Measurements from ENCODE around the gene SLC12A1. TPM values are rescaled to one million over a fixed set of nuclear protein-coding genes. Genes with fewer than 3 reads are reported as not detected.

The SLC12A1 gene
- polyA plus RNA-seq, 1 of the 3 experiments (the other 2 are of a cell fraction) = not detected

- WGBS (ENCODE audit: low lambda C conversion rate) = 55% methylated on average over 2 of the region's 2 CpGs
- ChIA-PET CTCF (interaction anchor here (0.7 to 1.3 kb wide), 3 partner anchors 31 to 1096 kb away, joined by 3 to 4 read pairs (median 3); no protein-coding TSS in a partner anchor), POLR2A (no interaction called here)
- no peaks in the 10 kb centered on the region for H3K9me3 ChIP-seq
- H2AFZ ChIP-seq (ENCODE audit: low read depth) = no peak overlapping the region
- no peaks in the 10 kb centered on the region for H3K36me3 ChIP-seq (replicated peaks in 1 of 2; ENCODE audit: control insufficient read depth in 1 of 2, insufficient read depth in 2 of 2, low read length in 1 of 2)
- H3K9me2 ChIP-seq = no peaks in the 10 kb centered on the region
- TF ChIP-seq POLR2AphosphoS5 (IDR thresholded peaks at IDR 0.05; ENCODE audit: low read depth, low read length) (no peak), ZBTB33 (IDR thresholded peaks at IDR 0.05; ENCODE audit: borderline replicate concordance, low read depth) (no peak), IRF3 (IDR thresholded peaks at IDR 0.05; ENCODE audit: low read depth, low read length) (no peak), TAF1 (IDR thresholded peaks at IDR 0.05; ENCODE audit: borderline replicate concordance, low read depth, low read length) (no peak), ELF1 (IDR thresholded peaks at IDR 0.05) (no peak), RXRA (IDR thresholded peaks at IDR 0.05; ENCODE audit: borderline replicate concordance, low read depth) (no peak), SMC3 (IDR thresholded peaks at IDR 0.05; ENCODE audit: low read depth, low read length) (no peak), FOXM1 (IDR thresholded peaks at IDR 0.05; ENCODE audit: low read depth) (no peak), YY1 (IDR thresholded peaks at IDR 0.05; ENCODE audit: low read depth) (no peak), EZH2phosphoT487 (IDR thresholded peaks at IDR 0.05; ENCODE audit: borderline replicate concordance, low read depth) (no peak), TEAD4 (IDR thresholded peaks at IDR 0.05; ENCODE audit: borderline replicate concordance, insufficient read depth) (no peak), GATA2 (CRISPR knock-in tag; IDR thresholded peaks at IDR 0.05) (no peak), USF1 (IDR thresholded peaks at IDR 0.05; ENCODE audit: borderline replicate concordance, low read depth) (no peak), RAD21 (IDR thresholded peaks at IDR 0.05; ENCODE audit: low read length) (no peak)
- TF ChIP-seq, protein P1, sequence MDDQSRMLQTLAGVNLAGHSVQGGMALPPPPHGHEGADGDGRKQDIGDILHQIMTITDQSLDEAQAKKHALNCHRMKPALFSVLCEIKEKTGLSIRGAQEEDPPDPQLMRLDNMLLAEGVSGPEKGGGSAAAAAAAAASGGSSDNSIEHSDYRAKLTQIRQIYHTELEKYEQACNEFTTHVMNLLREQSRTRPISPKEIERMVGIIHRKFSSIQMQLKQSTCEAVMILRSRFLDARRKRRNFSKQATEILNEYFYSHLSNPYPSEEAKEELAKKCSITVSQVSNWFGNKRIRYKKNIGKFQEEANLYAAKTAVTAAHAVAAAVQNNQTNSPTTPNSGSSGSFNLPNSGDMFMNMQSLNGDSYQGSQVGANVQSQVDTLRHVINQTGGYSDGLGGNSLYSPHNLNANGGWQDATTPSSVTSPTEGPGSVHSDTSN (IDR thresholded peaks at IDR 0.05) = no peak
- H3K4me2 ChIP-seq = no peak overlapping the region
- no peak overlapping the region for H3K9ac ChIP-seq
- no peak overlapping the region for H3K4me3 ChIP-seq (ENCODE audit: low read depth in 2 of 2, low read length in 1 of 2)
- H3K27me3 ChIP-seq (ENCODE audit: insufficient read depth) = no peaks in the 10 kb centered on the region
- DNase-seq = no peak
- H3K27ac ChIP-seq (ENCODE audit: low read depth in 2 of 2, low read length in 1 of 2) = no peak overlapping the region
- no peaks in the 10 kb centered on the region for H4K20me1 ChIP-seq (ENCODE audit: insufficient read depth)
- peaks cover 0 to 2% of the 10 kb centered on the region in 2 experiments; a peak in 1 of 4 replicates for H3K4me1 ChIP-seq (ENCODE audit: control insufficient read depth in 1 of 2, insufficient read depth in 2 of 2, low read depth in 1 of 2, low read length in 1 of 2)
- H3F3A ChIP-seq (replicated peaks; ENCODE audit: insufficient read depth) = no peaks in the 10 kb centered on the region
- H3K79me2 ChIP-seq (ENCODE audit: insufficient read depth) = no peaks in the 10 kb centered on the region
Observed at GRCh38 chr15:48289628-48290027, 83.5 kb downstream of the SLC12A1 start.
